Activated CD4-positive, alpha-beta T cell treated with anti-CD3 and anti-CD28 coated beads, Interleukin-2, Interleukin-6, amounts not matched to agents 100 ng/mL and 50 ng/mL, durations not matched to agents 16 hours and 8 hours (primary cell): ENCODE results near the gene MYH11.

Source experiments
- DNase-seq: peaks from one replicate; pipeline ENCODE4 v3.0.0-alpha.2; 2020

Gene MYH11

DNA sequence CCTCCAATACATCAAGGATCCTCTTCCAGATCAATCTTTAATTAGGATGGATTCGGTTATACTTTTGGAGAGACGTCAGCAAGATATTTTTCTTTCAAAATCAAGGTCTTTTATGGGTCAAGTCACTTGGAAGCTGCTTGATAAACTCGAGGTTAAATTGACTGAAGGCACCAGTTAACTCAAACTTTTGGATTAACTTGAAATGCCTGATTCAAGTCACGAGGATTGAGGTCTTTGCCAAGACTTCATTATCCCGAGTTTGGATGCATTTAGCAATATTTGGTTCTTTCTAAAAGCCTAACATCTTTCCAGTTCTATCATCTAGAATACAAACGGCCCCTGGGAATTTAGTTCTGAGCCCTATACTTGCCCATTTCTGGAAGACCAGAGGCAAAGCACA is 82.9 kb downstream of the MYH11 start:
- DNase-seq = no peak

DNA sequence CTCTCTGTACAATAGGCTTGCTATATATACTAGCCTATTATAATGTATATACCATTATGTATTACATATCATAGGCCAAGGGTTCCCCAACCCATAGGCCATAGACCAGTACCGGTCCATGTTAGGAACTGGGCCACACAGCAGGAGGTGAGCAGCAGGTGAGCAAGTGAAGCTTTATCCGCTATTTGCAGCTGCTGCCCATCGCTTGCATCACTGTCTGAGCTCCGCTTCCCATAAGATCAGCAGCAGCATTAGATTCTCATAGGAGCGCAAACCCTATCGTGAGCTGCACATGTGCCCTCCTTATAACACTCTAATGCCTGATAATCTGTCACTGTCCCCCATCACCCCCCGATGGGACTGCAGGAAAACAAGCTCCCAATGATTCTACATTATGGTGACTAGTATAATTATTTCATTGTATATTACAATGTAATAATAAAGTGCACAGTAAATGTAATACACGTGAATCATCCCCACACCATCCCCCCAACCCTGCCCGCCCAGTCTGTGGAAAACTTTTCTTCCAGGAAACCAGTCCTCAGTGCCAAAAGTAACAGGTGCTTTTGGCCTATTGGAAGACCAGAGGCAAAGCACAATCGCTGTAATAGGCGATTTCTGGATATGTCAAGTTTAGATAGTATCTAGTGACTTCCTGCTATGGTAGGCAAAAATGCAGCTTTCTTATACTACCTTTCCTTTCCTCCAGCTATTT is 84.1 kb downstream of the MYH11 start:
- no peak for DNase-seq

DNA sequence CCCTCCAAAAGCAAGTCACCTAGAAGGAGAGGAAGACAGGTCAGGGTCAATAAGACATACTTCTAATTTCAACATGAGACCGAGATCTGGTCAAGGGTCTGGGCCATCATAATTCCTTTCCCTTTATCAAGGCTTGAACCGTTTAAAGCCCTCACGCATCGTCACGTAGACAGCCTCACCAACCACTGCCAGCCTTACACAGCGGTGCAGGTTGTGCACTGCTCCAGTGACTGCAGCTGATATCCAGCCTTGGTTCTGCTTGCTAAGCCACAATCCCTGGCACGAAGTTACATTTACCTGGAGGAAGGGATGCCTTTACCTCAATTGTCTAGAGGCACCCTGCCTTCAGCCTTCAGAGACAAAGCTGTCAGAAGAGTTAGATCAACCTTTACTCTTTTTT is 85.1 kb downstream of the MYH11 start:
- no peak for DNase-seq

DNA sequence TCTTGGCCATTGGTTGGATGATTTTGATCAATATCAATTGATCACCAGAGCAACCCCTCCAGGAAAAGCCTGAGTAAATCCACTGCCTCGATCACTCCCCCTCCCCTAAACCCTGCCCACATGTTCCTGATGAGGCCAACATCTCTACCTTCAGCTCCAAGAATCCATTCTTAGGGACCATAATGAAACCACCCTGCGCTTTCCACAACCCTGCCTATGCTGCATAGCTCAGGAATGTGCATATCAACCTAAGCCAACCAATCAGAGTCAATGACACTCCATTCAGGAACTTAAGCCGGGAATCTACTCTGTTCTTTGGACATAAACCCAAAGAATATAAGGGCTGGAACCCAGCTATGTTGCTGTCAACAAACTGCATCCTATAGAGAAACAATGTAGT is 86.3 kb downstream of the MYH11 start:
- DNase-seq = no peak

DNA sequence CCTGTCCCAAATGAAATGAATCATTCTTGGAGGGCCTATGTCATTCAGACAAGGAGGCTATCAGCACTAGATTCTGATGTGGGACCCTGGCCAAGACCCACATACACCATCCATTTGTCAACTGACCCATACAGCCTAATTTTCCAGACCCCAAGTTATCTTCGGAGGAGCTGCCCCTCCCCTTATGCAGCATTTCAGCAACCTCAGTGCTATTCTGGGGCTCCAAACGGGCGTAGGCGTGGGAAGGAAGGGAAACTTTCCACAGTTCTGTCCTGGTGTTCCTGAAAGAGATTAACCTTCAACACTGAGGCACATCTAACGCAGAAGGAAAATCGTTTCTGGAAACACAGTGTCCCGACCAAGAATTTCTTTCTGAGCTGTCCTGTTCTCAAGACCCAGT is 86.7 kb downstream of the MYH11 start:
- DNase-seq = no peak

DNA sequence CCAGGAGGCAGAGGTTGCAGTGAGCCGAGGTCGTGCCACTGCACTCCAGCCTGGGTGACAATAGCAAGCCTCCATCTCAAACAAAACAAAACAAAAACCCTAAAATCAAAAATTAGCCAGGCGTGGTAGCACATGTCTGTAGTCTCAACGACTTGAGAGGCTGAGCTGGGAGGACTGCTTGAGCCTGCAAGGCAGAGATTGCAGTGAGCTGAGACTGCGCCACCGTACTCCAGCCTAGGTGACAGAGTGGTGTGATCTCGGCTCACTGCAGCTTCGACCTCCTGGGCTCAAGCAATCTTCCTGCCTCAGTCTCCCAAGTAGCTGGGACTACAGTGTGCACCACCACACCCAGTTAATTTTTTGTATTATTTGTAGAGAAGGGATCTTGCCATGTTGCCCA is 87.6 kb downstream of the MYH11 start:
- no peak for DNase-seq

DNA sequence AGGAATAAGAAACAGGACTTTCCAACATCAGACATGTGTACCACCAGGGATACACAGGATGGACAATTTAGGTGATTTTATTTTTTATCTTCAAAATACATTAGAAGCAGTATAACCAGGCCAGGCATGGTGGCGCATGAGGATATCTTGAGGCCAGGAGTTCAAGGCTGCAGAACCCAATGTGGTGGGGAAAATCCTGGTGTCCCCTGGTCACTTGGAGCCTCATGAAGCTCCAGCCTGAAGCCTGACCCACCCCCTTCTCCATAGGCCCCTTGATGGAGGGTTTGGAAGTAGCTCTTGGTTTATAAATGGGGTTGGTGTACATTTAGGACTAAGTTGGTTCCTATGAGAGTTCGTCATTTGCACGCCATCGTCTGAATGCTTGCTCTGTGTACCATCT is 88.6 kb downstream of the MYH11 start:
- DNase-seq = no peak

DNA sequence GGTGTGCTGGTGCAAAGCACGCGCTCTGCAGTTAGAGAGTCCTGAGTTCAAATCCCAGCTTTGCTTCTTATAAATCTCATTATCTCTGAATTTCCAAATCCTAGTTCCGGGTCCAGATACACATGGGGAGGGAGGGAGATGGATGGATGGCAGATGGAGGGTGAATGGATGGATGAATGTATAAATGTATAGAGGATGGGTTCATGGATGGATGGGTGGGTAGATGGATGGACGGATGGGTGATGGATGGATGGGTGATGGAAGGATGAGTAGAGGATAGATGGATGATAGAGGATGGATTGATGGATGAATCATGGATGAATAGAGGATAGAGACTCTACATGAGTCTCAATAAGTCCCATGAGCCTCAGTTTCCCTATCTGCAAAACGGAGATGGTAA is 89.9 kb downstream of the MYH11 start:
- no peak for DNase-seq

DNA sequence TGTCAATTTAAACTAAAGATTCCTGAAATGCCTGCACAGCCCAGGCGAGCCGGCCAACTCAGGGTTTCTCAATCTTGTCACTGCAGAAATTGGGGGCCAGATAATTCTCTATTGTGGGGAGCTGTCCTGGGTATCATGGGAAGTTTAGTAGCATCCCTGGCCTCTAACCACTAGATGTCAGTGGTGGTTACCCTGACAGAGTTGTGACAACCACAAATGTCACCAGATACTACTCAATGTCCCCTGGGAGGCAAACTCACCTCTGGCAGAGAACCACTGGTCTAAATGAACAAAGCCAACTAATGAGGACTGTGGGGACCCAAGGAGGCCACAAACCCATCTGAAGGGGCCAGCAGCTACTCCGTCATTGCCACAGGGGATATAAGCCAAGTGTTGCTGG is 90.9 kb downstream of the MYH11 start:
- peak; percentile 69 for DNase-seq

DNA sequence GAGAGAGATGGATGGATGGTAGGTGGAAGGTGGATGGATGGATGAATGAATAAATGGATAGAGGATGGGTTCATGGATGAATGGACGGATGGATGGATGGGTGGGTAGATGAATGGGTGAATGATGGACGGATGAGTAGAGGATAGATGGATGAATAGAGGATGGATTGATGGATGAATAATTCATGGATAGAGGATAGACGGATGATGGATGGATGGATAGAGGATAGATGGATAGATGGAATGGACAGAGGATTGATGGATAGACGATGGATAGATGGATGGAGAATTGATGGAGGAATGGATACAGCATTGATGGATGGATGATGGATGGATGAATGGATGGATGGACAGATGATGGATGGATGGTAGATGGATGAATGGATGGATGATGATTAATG is 91.7 kb downstream of the MYH11 start:
- no peak for DNase-seq

DNA sequence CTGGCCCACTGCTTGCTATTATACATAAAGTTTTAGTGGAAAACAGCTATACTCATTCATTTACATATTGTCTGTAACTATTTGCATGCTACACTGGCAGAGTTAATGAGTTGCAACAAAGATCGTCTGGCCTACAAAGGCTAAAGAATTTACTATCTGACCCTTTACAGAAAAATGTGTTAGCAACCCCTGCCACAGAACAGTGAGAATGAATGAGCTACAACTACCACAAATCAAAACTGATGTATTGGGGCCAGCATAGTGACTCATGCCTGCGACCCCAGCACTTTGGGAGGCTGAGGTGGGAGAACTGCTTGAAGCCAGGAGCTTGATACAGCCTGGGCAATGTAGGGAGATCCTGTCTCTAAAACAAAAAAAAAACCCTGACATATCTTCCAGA is 92.7 kb downstream of the MYH11 start:
- DNase-seq = no peak

DNA sequence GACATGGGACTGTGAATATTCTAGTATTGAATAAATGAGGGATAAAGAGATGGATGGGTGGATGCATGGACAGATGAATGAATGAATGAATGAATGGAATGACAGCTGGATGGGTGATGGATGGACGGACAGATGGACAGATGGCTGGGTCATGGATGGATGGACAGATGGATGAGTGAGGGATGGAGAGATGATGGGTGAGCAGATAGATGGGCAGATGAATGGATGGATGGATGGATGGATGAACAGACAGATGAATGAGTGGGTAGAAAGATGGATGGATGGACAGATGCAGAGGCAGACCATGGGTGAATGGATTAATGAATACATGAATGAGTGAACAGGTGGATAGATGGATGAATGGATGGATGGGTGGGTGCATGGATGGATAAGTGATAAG is 96.7 kb downstream of the MYH11 start:
- DNase-seq = no peak

DNA sequence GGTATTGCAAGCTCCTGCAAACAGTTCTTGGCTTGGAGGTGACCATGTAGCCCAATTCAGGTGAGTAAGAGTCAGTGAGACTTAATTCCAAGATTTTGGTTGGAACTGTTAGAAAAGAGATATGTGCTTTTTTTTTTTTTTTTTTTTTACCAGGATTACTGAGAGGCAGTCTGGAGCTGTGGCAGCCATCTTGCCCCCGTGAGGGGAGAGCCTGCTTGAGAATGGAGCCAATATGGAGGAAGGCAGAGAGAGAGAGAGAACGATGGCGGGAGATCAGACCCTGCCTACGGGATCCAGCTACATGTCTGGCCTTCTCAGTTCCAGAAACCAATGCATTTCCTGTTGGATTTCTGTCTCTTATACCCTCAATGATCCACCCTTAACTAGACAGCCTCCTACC is 97.8 kb downstream of the MYH11 start:
- no peak for DNase-seq

DNA sequence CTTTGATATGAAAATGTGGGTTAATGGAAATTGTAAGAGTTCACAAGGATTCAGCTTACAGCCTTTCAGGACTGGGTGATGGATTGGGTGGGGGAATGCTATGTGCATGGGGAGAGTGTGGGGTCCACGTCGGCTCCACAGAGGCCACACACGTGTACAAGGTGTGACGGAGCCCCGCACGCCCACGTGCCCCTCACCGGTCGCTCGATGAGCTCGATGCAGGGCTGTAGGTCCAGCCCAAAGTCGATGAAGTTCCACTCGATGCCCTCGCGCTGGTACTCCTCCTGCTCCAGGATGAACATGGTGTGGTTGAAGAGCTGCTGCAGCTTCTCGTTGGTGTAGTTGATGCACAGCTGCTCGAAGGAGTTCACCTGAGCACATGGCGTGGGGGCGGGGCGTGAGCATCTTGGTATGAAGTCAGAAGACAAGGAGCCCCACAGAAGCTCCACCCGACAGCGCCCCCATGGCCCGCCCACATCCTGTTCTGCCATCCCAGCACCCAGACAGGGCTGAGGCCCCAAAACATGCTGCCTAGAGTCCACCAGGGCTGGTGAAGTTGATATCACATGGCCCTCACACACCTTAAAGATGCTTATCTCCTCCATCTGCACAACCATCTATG is 99.1 kb downstream of the MYH11 start:
- DNase-seq = peak; percentile 13

DNA sequence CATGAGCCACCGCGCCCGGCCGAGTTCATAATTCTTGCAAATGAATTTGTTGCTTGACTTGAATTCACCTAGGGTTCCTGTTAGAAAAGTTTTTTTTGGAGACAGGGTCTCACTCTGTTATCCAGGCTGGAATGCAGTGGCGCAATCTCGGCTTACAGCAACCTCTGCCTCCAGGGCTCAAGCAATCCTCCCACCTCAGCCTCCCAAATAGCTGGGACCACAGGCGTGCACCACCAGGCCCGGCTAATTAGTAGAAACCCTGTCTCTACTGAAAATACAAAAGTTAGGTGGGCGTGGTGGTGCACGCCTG is 99.8 kb downstream of the MYH11 start:
- DNase-seq = no peak

DNA sequence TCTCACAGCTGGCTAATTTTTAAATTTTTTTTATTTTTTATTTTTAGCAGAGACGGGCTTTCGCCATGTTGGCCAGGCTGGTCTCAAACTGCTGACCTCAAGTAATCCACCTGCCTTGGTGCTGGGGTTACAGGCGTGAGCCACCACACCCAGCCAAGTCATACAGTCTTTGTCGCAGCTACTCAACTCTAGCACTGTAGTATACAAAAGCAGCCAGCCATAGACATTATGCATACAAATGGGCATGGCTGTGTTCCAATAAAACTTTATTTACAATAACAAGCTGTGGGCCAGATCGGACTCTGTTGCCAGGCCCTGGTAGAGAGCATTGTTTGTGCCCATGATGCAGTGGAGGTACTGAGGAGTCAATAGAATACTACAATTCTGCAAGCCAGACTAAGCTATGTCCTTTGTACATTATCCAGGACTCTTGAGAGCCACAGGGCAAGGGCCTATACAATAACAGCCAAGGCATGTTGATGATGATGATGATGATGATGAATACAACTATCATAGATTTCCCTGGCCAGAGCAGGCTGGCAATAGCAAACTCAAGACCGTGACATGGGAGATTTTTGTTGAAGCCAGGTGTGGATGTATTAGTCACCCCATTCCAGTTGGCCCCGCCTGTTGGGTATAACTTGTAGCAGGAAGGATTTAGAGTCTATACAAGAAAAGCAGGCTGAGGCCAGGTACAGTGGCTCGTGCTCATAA is 101.8 kb downstream of the MYH11 start:
- DNase-seq = no peak

DNA sequence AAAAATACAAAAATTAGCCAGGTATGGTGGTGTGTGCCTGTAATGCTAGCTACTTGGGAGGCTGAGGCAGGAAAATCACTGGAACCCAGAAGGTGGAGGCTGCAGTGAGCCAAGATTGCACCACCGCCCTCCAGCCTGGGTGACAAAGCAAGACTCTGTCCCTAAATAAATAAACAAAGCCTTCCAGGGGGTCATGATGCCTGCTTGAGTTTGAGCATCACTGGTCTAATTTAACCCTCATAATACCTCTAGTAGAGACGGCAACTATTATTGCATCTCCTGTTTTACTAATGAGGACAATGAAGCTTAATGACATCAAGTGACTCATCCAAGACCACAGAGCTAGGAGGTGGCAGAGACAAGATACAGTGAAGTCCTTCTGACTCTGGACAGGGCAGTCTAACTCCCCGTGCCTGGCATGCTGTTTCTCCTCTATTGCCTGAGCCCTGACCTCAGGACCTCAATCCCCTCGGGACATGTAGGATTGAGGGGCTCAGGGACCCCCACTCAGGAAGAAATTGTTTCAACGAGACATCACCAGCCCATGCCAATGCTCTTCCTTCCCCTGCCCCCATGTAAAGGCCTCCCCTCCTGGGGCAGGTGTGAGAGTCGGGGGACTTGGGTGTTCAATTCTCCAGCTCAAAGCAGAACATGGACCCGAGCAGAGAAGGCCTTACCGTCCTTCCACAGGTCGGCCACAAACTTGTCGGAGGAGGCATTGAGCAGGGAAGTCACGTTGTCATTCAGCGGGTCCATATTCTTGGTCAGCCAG is 103.9 kb downstream of the MYH11 start:
- no peak for DNase-seq

DNA sequence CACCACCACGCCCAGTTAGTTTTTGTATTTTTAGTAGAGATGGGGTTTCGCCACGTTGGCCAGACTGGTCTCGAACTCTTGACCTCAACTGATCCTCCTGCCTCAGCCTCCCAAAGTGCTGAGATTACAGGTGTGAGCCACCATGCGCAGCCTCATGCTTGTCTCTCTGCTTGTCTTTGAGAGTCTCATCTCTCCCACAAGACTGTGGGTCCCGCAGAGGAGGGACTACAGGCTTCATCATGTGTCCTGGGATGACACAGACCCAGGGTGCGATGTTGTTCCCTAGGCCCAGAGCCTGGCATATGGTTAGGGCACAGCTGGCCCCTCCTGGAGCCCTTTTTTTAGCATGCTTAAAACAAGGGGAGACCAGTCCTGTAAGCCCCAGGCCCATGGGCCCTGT is 104.9 kb downstream of the MYH11 start:
- DNase-seq = no peak

DNA sequence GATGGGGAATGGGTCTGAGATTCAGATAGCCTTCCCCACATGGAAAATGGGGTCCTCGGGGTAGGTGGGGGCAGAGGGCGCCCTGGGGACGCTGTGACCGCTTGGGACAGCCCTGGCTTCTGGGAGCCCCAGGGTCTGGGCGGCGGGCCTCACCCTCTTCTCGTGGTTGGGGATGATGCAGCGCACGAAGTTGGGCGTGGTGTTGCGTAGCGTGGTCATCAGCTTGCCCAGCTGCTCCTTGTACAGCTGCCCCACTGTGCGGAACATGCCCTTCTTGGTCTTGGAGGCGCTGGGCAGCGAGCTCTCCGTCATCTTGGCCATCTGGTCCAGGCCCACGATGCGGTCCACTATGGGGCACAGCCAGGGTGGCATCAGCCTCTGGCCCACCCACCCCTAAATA is 106.8 kb downstream of the MYH11 start:
- DNase-seq = no peak

DNA sequence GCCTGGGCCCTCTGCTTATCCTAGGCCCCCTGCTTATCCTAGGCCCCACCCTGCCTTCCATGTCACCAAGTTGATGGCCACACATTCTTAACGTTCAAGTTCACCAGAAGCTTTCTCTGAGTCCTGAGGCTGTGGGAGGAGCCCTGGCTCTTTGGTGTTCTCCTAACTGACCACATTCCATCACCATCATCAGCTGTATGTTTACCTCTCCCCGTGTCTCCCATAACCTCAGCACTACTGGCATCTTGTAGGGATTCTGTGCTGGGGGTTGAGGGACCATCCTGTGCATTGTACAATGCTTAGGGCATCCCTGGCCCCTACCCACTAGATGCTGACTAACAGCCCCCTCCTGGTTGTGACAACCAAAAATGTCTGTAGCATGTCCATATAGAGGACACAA is 107.5 kb downstream of the MYH11 start:
- DNase-seq = no peak

DNA sequence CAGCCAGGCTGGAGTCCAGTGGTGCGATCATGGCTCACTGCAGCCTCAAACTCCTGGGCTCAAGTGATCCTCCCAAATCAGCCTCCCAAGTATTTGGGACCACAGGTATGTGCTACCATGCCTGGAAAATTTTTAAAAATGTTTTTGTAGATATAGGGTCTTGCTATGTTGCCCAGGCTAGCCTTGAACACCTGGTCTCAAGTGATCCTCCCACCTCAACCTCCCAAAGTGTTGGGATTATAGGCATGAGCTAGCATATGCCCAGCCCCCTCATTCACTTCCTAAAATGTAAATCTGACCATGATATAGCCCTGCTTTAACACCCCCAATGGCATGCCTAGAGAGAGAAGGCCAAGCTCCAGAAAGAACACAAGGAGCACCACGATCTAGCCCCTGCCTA is 108.2 kb downstream of the MYH11 start:
- DNase-seq = no peak

DNA sequence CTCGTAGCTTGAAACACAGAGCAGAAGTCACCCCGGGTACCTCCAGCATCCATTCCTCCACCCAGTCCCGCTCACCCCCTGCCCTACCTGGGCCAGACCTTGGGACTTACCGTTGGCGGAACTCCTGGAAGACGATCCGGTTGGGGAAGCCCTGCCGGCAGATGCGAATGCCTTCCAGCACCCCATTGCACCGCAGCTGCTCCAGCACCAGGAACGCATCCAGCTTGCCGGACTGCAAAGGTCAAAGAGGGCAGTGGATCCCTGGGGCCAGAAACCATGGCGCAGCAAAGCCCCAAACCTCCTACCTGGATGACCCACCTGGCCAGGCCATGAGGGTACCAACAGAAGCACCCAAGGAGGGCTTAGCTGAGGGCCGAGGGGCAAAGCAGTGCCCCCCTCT is 108.9 kb downstream of the MYH11 start:
- DNase-seq = no peak

DNA sequence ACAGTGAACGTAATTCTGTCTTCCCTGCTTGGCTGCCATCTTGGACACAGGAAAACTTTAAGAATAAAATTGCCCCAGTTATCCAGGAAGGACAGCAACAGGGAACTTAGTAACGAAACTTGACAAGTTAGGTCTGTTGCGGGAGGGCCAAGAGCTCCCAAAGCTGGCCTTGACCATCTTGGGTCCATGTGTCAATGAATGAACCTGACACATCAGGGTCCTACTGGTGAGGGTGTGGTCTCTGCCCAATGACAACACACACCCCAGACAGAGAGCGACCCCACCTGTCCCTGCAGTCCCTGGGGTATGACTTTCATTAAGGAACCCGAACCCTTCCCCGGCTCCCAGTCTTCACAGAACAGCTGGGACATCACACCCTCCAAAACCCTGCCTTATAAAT is 110.5 kb downstream of the MYH11 start:
- DNase-seq = no peak

DNA sequence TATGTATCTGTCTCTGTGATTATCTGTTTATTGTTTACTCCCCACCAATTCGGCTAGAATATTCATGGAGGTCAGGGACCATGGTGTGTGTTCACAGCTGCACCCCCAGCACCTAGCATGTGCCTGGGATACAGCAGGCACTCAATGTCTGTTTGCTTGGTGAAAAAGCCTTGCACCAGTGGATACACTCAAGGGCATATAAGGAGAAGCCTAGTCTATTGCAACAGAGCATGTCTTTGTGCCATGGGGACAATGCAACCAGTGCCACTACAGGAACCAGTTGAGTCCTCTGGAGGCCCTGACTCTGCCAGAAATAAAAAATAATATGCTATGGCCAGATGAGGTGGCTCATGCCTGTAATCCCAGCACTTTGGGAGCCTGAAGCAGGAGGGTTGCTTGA is 113.2 kb downstream of the MYH11 start:
- no peak for DNase-seq
